ENCODE measurements around the gene TPD52L1. TPM values are rescaled to one million over a fixed set of nuclear protein-coding genes. Genes with fewer than 3 reads are reported as not detected.

Gene TPD52L1
- total RNA-seq, 1 donor from 2014 or later = not detected

DNA sequence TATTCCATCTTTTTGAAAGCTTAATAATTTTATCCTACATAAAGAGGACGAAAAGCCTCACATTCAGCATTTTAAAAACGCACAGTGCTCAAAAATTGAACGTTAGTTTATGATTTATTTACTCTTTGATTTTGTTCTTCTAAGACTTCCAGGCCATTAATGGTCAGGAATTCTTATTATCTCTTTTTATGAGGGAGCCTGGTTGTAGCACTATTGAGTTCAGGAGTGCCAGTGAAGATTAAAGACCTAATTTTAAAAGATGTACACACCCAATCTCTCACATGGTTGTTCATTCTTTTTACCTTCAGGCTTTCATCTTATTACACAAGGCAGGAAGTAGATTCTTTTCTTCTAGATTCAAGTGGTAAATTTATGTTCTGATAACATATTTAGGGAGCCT, 79.6 kb downstream of the TPD52L1 start:
- DNase-seq = no peak
- no peaks in the 10 kb centered on the region for H3K27me3 Mint-ChIP-seq (ENCODE audit: unreplicated experiment)
- H3K4me3 Mint-ChIP-seq (ENCODE audit: unreplicated experiment) = no peak overlapping the region
- H3K27ac Mint-ChIP-seq (ENCODE audit: unreplicated experiment) = no peak overlapping the region
- TF ChIP-seq, protein P1, sequence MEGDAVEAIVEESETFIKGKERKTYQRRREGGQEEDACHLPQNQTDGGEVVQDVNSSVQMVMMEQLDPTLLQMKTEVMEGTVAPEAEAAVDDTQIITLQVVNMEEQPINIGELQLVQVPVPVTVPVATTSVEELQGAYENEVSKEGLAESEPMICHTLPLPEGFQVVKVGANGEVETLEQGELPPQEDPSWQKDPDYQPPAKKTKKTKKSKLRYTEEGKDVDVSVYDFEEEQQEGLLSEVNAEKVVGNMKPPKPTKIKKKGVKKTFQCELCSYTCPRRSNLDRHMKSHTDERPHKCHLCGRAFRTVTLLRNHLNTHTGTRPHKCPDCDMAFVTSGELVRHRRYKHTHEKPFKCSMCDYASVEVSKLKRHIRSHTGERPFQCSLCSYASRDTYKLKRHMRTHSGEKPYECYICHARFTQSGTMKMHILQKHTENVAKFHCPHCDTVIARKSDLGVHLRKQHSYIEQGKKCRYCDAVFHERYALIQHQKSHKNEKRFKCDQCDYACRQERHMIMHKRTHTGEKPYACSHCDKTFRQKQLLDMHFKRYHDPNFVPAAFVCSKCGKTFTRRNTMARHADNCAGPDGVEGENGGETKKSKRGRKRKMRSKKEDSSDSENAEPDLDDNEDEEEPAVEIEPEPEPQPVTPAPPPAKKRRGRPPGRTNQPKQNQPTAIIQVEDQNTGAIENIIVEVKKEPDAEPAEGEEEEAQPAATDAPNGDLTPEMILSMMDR (IDR thresholded peaks at IDR 0.05; ENCODE audit: partially characterized antibody, unreplicated experiment) = no peak
- no peaks in the 10 kb centered on the region for H3K9me3 Mint-ChIP-seq (ENCODE audit: unreplicated experiment)
- H3K4me1 Mint-ChIP-seq (ENCODE audit: low read depth, unreplicated experiment) = no peaks in the 10 kb centered on the region
- H3K36me3 Mint-ChIP-seq (ENCODE audit: unreplicated experiment) = no peaks in the 10 kb centered on the region

DNA sequence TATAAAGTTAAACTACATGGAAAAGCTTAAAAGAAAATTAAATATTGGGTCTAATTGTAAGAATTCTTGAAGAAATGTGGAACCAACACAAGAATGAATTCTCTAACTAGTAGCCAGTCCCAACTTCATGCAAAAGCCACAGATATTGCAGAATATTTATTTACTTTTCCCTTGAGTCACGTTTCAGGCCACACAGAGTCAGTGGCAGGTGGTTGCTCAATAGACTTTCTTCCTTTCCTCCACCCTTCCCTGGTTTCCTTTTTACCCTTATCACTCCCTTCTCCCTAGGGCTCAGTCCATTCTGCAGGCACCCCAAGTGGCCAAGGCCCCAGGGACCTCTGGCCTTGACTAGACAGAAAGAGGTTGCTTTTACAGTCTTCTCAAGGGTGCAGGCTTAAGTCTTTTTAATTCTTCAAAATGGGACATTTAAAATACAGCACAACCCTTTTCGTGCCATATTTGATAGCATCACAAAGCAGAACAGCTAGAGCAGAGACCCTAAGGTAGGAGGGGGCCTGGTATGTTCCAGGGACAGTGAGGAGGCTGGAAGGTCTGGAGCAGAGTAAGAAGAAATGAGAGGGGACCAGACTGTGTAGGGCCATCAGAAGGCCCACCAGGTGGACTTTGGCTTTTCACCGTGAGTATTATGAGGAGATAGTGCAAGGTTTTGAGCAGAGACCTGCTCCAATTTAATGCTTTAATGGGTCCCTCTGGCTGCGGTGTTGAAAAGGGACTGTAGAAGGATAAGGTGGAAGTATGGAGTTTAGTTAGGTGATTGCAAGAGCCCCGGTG, 83.2 kb downstream of the TPD52L1 start:
- H3K4me3 Mint-ChIP-seq (ENCODE audit: unreplicated experiment) = no peak overlapping the region
- H3K9me3 Mint-ChIP-seq (ENCODE audit: unreplicated experiment) = no peaks in the 10 kb centered on the region
- no peaks in the 10 kb centered on the region for H3K4me1 Mint-ChIP-seq (ENCODE audit: low read depth, unreplicated experiment)
- no peak for DNase-seq
- H3K27ac Mint-ChIP-seq (ENCODE audit: unreplicated experiment) = no peak overlapping the region
- TF ChIP-seq, protein P1 (IDR thresholded peaks at IDR 0.05; ENCODE audit: partially characterized antibody, unreplicated experiment) = no peak
- no peaks in the 10 kb centered on the region for H3K27me3 Mint-ChIP-seq (ENCODE audit: unreplicated experiment)
- peaks cover 5% of the 10 kb centered on the region for H3K36me3 Mint-ChIP-seq (ENCODE audit: unreplicated experiment)

DNA sequence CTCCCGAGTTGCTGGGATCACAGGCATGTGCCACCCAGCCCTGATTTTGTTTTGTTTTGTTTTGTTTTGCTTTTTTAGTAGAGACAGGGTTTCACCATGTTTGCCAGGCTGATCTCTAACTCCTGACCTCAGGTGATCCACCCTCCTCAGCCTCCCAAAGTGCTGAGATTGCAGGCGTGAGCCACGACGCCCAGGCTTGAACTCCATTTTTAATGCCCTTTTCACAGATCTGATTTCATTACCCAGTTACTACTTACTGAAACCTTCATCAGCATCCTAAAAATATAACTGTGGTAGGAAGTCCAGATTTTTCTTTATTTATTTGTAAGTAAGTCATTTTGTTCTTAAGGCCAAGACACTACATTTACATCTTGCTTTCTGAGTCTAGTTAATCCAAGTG, 84.2 kb downstream of the TPD52L1 start:
- Mint-ChIP-seq H3K4me3 (ENCODE audit: unreplicated experiment) (no peak overlapping the region), H3K9me3 (ENCODE audit: unreplicated experiment) (no peaks in the 10 kb centered on the region), H3K27me3 (ENCODE audit: unreplicated experiment) (no peaks in the 10 kb centered on the region), H3K27ac (ENCODE audit: unreplicated experiment) (no peak overlapping the region), H3K4me1 (ENCODE audit: low read depth, unreplicated experiment) (no peaks in the 10 kb centered on the region), H3K36me3 (ENCODE audit: unreplicated experiment) (peaks cover 8% of the 10 kb centered on the region)
- TF ChIP-seq, protein P1 (IDR thresholded peaks at IDR 0.05; ENCODE audit: partially characterized antibody, unreplicated experiment) = no peak
- no peak for DNase-seq

DNA sequence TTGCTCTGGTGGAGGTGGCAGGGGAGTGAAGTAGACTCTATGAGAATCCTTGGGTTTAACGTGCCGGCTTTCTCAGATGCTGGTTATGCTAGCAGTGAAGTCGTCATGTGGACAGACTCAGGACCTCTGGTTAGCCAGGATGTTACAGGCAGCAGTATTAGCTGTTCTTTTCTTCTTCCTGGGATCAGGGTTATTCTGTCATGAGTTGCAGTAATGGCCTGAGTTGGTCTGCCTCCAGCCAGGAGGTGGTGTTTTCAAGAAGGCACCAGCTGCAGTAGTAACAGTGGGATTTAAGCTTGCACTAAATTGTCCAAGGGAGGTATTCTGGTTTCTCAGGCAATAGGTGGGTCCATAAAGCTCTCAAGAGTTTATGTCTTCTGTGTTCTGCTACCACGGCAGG, 91.5 kb downstream of the TPD52L1 start:
- Mint-ChIP-seq H3K4me1 (ENCODE audit: low read depth, unreplicated experiment) (peaks cover 9% of the 10 kb centered on the region), H3K27ac (ENCODE audit: unreplicated experiment) (no peak overlapping the region), H3K4me3 (ENCODE audit: unreplicated experiment) (no peak overlapping the region), H3K27me3 (ENCODE audit: unreplicated experiment) (no peaks in the 10 kb centered on the region), H3K9me3 (ENCODE audit: unreplicated experiment) (peaks cover 1% of the 10 kb centered on the region), H3K36me3 (ENCODE audit: unreplicated experiment) (peaks cover 15% of the 10 kb centered on the region)
- no peak for DNase-seq
- TF ChIP-seq, protein P1 (IDR thresholded peaks at IDR 0.05; ENCODE audit: partially characterized antibody, unreplicated experiment) = no peak

DNA sequence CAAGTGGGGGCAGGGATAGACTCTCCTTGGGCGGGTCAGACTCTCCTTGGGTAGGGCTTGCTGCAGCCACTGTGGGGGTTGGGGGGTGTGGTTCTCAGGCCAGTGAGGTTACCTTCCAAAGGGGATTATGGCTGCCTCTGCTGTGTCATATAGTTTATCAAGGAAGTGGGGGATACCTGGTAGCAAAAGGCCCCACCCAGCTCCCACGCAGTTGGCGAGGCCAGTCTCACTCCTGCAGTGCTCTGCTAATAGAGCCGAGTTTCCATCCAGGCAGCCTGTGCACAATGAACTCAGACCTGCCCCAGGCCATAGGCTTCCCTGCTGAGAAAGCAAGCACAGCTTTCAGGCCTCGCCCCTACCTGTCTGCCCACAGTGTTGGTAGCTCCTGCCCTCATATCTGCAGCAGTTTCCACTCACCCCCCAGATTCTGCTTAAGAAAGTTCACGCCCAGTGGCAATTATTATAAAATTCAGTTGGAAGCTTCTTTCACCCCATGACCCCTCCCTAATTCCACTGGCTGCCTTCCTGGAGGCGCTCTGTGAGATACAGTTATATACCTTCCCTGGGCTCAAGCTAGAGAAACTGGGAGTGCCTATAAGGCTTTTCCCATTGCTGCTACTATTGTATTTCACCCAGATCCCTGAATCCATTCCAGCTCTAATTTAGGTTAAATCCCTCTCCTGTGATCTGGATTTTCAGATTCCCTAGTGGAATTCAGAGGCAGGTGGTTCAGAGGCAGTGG, 92.1 kb downstream of the TPD52L1 start:
- Mint-ChIP-seq H3K36me3 (ENCODE audit: unreplicated experiment) (peaks cover 14% of the 10 kb centered on the region), H3K4me1 (ENCODE audit: low read depth, unreplicated experiment) (peaks cover 9% of the 10 kb centered on the region), H3K27ac (ENCODE audit: unreplicated experiment) (no peak overlapping the region), H3K9me3 (ENCODE audit: unreplicated experiment) (peaks cover 1% of the 10 kb centered on the region), H3K4me3 (ENCODE audit: unreplicated experiment) (no peak overlapping the region), H3K27me3 (ENCODE audit: unreplicated experiment) (no peaks in the 10 kb centered on the region)
- no peak for DNase-seq
- TF ChIP-seq, protein P1 (IDR thresholded peaks at IDR 0.05; ENCODE audit: partially characterized antibody, unreplicated experiment) = no peak
